ENCODE results near the gene CXADR.
A peak's percentile ranks its signal among the peaks of the same experiment; 100 is the strongest.
"Not testable (repeated sequence)": the region's sequence is repeated elsewhere in the genome, so short reads cannot be mapped to it uniquely, and the experiment has no call there.

CXADR gene

GRCh38 chr21:17512253-17513213, at the start of gene CXADR:
Gene CXADR (plus strand): TSS chr21:17513043. CDS start chr21:17513130, 87 bp downstream.
- peak; percentile 30 for DNase-seq

- DNase-seq: no peak
These were observed 46.7 kb upstream of the CXADR start for GRCh38 chr21:17466166-17466565.

GRCh38 chr21:17467392-17467791, 45.5 kb upstream of the CXADR start:
- DNase-seq: no peak

GRCh38 chr21:17467829-17468228, 45.0 kb upstream of the CXADR start:
- DNase-seq: no peak

DNA sequence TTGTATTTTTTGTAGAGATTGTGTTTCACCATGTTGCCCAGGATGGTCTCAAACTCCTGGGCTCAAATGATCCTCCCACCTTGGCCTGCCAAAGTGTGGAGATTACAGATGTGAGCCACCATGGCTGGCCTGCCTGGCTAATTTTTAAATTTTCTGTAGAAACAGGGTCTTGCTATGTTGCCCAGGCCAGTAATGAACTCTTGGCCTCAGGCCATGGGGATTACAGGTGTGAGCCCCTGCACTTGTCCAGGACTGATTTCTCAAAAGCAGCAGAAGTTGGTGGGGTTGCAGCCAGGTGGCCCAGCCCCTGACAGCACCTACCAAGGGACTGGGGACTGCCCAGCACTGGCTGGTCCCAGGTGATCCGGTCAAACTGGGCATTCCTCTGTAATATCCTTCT, 44.1 kb upstream of the CXADR start:
- DNase-seq: no peak

GRCh38 chr21:17469727-17470126, 43.1 kb upstream of the CXADR start:
- no peak for DNase-seq

GRCh38 chr21:17472182-17472581, 40.7 kb upstream of the CXADR start:
- DNase-seq: no peak

- DNase-seq: no peak
These were observed 40.1 kb upstream of the CXADR start for GRCh38 chr21:17472592-17473271.

DNA sequence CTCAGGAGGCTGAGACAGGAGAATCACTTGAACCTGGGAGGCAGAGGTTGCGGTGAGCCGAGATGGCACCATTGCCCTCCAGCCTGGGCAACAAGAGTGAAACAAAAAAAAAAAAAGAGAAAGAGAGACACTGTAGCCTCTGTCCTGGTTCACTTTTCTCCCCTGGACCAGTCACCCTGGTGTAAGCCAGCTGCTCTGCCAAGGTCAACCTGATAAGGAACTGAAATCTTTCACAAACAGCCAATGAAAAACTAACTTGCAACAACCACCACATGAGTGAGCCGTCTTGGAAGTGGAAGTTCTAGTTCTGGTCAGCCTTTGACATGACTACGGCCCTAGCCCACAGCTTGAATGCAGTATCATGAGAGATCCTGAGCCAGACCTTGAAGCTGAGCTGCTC, 36.8 kb upstream of the CXADR start:
- DNase-seq: no peak

DNA sequence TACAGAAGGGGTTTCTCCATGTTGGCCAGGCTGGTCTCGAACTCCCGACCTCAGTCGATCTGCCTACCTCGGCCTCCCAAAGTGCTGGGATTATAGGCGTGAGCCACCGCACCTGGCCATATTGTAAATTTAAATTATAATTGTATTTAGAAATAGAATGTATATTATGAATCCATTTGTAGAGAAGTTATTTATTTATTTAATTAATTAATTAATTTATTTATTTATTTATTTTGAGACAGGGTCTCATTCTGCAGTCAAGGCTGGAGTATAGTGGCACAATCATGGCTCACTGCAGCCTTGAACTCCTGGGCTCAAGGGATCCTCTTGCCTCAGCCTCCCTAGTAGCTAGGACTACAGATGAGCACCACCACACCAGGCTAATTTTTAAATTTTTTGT, 34.7 kb upstream of the CXADR start:
- DNase-seq: not testable (repeated sequence)

DNA sequence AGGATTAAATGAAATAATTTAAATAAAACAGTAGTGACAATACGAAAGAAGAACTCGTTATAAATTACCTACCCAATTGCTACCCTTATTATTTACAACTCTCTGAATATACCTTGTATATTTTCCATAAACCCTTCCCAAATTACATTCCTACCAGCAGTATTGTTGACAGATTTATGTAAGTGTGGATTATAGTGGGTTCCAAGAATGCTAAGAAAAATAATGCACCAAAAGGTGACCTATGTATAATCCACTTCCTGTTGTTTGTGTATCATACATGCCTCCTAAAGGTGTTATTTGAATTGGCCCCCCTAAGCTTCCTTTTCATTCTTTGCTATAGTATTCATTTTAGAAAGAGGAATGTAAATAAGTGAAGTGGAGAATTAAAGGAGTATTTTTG, 33.2 kb upstream of the CXADR start:
- no peak for DNase-seq

GRCh38 chr21:17482928-17483327, 29.9 kb upstream of the CXADR start:
- DNase-seq: no peak

GRCh38 chr21:17488620-17489019, 24.2 kb upstream of the CXADR start:
- DNase-seq: no peak

DNA sequence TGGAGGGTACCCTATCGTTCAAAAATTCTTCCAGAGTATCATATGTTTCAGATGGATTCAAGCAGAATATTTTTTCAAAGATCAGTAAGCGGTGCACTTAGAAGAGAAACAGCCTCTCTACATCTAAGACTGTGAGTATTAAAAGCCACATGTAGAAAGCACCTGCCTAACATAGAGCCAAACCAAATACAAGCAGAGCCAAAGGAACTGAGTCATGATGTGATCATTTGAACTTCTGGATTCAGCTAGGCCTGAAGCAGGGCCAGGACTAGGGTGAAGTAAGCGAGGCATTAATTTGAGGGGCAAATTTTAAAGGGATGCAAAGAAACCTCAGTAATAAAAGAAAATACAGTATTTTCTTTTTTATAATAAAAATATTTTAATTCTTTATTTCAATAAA, 23.3 kb upstream of the CXADR start:
- not testable (repeated sequence) for DNase-seq

- no peak for DNase-seq
These were observed 21.0 kb upstream of the CXADR start for GRCh38 chr21:17491716-17492414.

DNA sequence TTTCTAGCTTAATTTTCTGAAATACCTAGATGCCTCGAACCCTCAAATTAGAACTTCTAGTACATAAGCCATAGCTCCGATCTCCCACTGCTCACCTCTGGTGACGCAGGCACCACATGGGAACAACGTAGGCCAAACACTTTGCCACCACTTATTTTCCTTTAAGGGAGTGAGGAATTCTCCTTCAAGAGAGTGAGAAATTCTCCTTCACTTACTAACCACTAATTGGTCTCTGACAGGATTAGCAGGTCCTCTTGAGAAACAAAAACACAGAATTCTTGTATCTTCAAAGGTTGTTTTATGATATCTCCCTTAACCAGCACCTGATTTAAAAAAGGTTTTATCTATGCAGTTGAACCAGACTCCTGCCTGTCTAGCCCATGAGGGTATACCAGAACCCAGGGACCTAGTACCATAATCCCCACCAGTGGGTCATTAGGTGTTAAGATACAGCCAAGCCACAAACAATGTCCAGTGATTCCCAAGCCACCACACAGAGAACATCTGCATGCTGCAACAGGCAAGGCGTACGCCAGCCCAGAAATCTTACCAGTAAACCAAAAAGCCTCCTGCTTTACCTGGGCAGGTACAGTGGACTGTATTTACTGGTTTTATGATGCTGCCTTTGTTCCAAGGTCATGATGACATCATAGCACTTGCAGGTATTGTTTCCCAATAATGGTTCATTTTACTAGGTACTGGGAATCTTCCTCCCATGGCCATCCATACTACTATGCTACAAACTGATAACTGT, 20.3 kb upstream of the CXADR start:
- DNase-seq: no peak

DNA sequence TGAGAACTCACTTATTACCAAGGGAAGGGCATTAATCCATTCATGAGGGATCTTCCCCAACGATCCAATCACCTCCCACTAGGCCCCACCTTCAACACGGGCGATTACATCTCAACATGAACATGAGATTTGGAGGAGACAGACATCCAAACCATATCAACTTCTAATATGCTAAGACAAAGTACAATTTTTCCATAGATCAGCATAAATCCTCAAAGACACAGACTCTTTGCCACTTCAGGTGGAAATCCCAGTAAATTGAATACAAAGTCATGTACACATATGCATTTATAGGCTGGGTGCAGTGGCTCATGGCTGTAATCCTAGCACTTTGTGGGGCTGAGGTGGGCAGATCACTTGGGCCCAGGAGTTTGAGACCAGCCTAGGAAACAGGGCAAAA, 18.8 kb upstream of the CXADR start:
- no peak for DNase-seq

DNA sequence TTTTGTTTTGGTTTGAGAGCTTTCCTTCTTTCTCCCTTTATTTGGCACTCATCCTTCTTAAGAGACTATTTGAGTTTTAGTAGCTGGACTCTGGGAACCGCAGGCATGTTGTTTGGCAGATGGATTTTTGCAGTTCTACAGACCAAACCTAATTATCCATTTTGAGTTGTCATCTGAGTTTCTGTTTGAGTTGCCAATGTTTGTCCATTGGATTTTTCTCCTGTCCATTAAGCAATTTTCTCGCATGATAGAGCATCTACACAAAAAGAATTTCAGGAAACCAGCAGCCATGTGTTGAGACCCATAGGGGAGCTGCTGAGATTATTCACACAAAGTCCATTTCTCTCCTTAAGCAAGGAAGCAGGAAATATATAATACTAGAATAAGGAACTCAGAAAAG, 17.2 kb upstream of the CXADR start:
- DNase-seq: no peak

GRCh38 chr21:17497316-17497715, 15.5 kb upstream of the CXADR start:
- DNase-seq: no peak

- DNase-seq: no peak
These were observed 14.3 kb upstream of the CXADR start for GRCh38 chr21:17498586-17498985.

DNA sequence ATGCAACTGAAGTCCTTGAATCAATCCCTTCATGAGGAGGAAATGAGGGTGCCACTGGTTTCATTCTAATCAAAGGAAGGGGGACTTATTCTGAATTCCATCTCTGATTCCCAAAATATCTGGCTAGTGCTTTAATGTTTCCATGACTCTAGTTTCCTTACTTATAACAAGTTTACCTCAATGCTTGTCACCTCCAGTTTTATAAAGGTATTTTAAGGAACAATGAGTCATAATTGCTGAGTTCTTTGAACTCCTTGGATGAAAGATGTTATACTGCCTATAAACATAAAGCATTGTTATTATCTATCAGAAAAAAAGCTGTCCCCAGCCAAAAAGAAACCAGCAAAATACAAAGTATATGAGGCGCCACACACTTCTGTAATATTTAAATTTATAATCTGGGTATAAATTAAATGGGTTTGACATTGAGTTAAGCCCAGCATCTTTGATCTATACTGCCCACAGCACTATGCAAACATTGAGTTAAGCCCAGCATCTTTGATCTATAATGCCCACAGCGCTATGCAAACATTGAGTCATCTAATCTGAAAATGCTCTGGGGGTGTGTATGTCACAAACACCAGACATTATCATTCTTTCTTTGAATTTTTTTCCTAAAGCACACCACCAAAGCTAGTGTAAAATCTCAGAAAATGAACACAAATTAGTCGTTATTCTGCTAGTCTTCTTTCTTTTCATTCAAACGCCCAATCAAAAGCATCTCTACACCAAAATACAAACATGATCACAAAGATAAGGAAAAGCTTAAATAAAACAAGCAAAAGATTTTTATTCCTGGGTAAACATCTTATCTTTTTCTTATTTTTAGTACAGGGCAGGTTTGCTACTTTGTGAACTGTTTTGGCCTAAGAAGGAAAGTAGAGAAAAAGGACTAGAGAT, 11.5 kb upstream of the CXADR start:
- no peak for DNase-seq

- DNase-seq: not testable (repeated sequence)
These were observed 9.9 kb upstream of the CXADR start for GRCh38 chr21:17502985-17503384.

Measured in cortex of kidney (tissue), 1 donor.